ENCODE measurements around the gene CDH3.

The CDH3 gene

GRCh38 chr16:68704232-68704867, 59.2 kb downstream of the CDH3 start:
- Histone ChIP-seq H3K36me3 (replicated peaks; ENCODE audit: insufficient read depth, low read length) (no peaks in the 10 kb centered on the region), H3F3A (ENCODE audit: insufficient read depth, low read length) (no peaks in the 10 kb centered on the region), H2AFZ (ENCODE audit: low read length) (no peak overlapping the region), H3K9me3 (replicated peaks; ENCODE audit: insufficient read depth, low read length) (no peaks in the 10 kb centered on the region), H3K9me2 (replicated peaks; ENCODE audit: insufficient read depth, low read length) (no peaks in the 10 kb centered on the region), H3K4me1 (ENCODE audit: low read length) (no peaks in the 10 kb centered on the region), H3K4me3 (ENCODE audit: low read length) (no peak overlapping the region), H3K4me2 (ENCODE audit: low read depth, low read length) (peak overlapping the region; percentile 27; the same call in 1 of the 2 replicates), H3K79me2 (ENCODE audit: low read length) (no peaks in the 10 kb centered on the region), H3K9ac (ENCODE audit: low read length) (no peak overlapping the region), H4K20me1 (ENCODE audit: insufficient read depth, low read length) (no peaks in the 10 kb centered on the region), H3K27me3 (replicated peaks; ENCODE audit: insufficient read depth, low read length) (no peaks in the 10 kb centered on the region), H3K27ac (ENCODE audit: low read length) (no peak overlapping the region)
- DNase-seq = peak; percentile 30
- TF ChIP-seq CTCF (IDR thresholded peaks at IDR 0.05; ENCODE audit: low read length) = peak; percentile 80
- no peak for TF ChIP-seq EZH2phosphoT487 (IDR thresholded peaks at IDR 0.05; ENCODE audit: low read length)

GRCh38 chr16:68707340-68708152, 62.4 kb downstream of the CDH3 start:
- H3K4me2 ChIP-seq (ENCODE audit: low read depth, low read length) = no peak overlapping the region
- no peaks in the 10 kb centered on the region for H3F3A ChIP-seq (ENCODE audit: insufficient read depth, low read length)
- no peaks in the 10 kb centered on the region for H3K27me3 ChIP-seq (replicated peaks; ENCODE audit: insufficient read depth, low read length)
- no peaks in the 10 kb centered on the region for H3K79me2 ChIP-seq (ENCODE audit: low read length)
- DNase-seq = no peak
- H3K9me2 ChIP-seq (replicated peaks; ENCODE audit: insufficient read depth, low read length) = no peaks in the 10 kb centered on the region
- H3K4me3 ChIP-seq (ENCODE audit: low read length) = no peak overlapping the region
- no peaks in the 10 kb centered on the region for H3K36me3 ChIP-seq (replicated peaks; ENCODE audit: insufficient read depth, low read length)
- no peaks in the 10 kb centered on the region for H3K9me3 ChIP-seq (replicated peaks; ENCODE audit: insufficient read depth, low read length)
- H4K20me1 ChIP-seq (ENCODE audit: insufficient read depth, low read length) = no peaks in the 10 kb centered on the region
- no peaks in the 10 kb centered on the region for H3K4me1 ChIP-seq (ENCODE audit: low read length)
- H2AFZ ChIP-seq (ENCODE audit: low read length) = no peak overlapping the region
- H3K27ac ChIP-seq (ENCODE audit: low read length) = no peak overlapping the region
- TF ChIP-seq EZH2 (optimal IDR thresholded peaks at IDR 0.05; ENCODE audit: low read depth, low read length) (no peak), EZH2phosphoT487 (IDR thresholded peaks at IDR 0.05; ENCODE audit: low read length) (no peak), CTCF (IDR thresholded peaks at IDR 0.05; ENCODE audit: low read length) (no peak)
- no peak overlapping the region for H3K9ac ChIP-seq (ENCODE audit: low read length)

GRCh38 chr16:68710211-68710610, 65.1 kb downstream of the CDH3 start:
- H2AFZ ChIP-seq (ENCODE audit: low read length) = no peak overlapping the region
- no peaks in the 10 kb centered on the region for H4K20me1 ChIP-seq (ENCODE audit: insufficient read depth, low read length)
- no peaks in the 10 kb centered on the region for H3K27me3 ChIP-seq (replicated peaks; ENCODE audit: insufficient read depth, low read length)
- no peak overlapping the region for H3K4me2 ChIP-seq (ENCODE audit: low read depth, low read length)
- DNase-seq = no peak
- H3K9me3 ChIP-seq (replicated peaks; ENCODE audit: insufficient read depth, low read length) = no peaks in the 10 kb centered on the region
- H3K9ac ChIP-seq (ENCODE audit: low read length) = no peak overlapping the region
- TF ChIP-seq EZH2phosphoT487 (IDR thresholded peaks at IDR 0.05; ENCODE audit: low read length) = no peak
- TF ChIP-seq EZH2 (optimal IDR thresholded peaks at IDR 0.05; ENCODE audit: low read depth, low read length) = no peak
- no peak for TF ChIP-seq CTCF (IDR thresholded peaks at IDR 0.05; ENCODE audit: low read length)
- H3K4me3 ChIP-seq (ENCODE audit: low read length) = no peak overlapping the region
- H3K27ac ChIP-seq (ENCODE audit: low read length) = no peak overlapping the region
- H3K9me2 ChIP-seq (replicated peaks; ENCODE audit: insufficient read depth, low read length) = no peaks in the 10 kb centered on the region
- no peaks in the 10 kb centered on the region for H3K36me3 ChIP-seq (replicated peaks; ENCODE audit: insufficient read depth, low read length)
- H3F3A ChIP-seq (ENCODE audit: insufficient read depth, low read length) = no peaks in the 10 kb centered on the region
- no peaks in the 10 kb centered on the region for H3K79me2 ChIP-seq (ENCODE audit: low read length)
- no peaks in the 10 kb centered on the region for H3K4me1 ChIP-seq (ENCODE audit: low read length)

Data from MM.1S (cell line).